Mesodermal cell (in vitro differentiated cells): ENCODE results near the gene IRF6.

ENCODE experiments used
- H3K27ac ChIP-seq: 2 replicates; pipeline ENCODE4 v1.7.0; 2013; ENCODE audit warnings: mild to moderate bottlenecking, low read depth, low read length, moderate library complexity; ENCODE audit not compliant: severe bottlenecking
- H3K36me3 ChIP-seq: 2 replicates; pipeline ENCODE4 v1.7.1; 2013; ENCODE audit warnings: mild to moderate bottlenecking, low read length, moderate library complexity; ENCODE audit not compliant: control insufficient read depth, insufficient read depth
- H3K4me1 ChIP-seq: one replicate; pipeline ENCODE4 v1.7.1; 2013; ENCODE audit warnings: mild to moderate bottlenecking, low read length; ENCODE audit not compliant: insufficient read depth, control insufficient read depth, poor library complexity, severe bottlenecking
- H3K4me3 ChIP-seq: 2 replicates; pipeline ENCODE4 v1.7.0; 2013; ENCODE audit warnings: low read length, control low read depth, mild to moderate bottlenecking; ENCODE audit not compliant: insufficient read depth, poor library complexity, severe bottlenecking; ENCODE audit errors: extremely low read depth
- H3K9me3 ChIP-seq: 2 replicates; pipeline ENCODE4 v1.7.1; 2013; ENCODE audit warnings: mild to moderate bottlenecking, low read length, moderate library complexity; ENCODE audit not compliant: control insufficient read depth
- WGBS, 2 experiments: methylation state at CpG; one replicate each; pipeline ENCODE4 v1.1.5; 2013; ENCODE audit warnings: missing lambda C conversion rate in 2 of 2; ENCODE audit not compliant: insufficient coverage in 2 of 2; 5-methylcytosine and 5-hydroxymethylcytosine counted together

Gene IRF6

DNA sequence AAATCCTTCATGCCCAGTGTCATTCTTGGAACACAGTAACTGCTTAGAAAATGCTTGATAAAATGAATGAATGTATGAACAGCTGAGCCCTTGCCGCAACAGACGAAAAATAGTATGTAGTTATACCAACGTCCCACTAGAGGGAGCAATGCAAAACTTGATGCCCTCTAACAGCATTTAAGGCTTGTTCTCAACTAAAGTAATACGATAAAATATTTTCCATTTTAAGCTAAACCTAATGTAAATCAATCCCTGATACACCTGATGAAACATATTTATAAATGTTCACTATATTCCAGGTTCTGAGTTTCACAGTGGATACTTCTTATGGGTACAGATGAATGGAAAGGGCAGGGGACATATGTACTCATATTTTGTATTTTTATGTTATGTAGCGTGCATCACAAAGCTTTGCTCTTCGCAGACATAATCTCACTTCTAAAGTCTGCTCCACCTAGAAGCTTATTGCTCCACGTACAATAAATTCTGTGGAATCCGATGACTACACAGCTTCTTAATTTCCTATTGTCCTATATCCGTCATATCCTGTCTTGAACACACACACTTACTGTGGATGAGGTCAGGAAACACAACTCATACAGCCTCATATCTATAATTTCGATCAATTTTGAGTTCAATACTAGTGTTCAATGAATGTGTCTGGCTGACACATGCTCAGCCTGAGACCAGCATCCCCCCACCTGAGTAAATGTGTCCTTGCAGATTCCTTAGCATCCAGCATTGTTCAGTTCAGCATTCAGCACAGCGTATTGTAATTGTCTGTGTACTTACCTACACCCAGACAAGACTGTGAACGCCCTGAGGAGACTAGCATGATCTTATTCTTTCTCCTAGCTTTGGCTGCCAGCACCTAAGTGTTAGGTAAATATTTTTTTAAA lies 17.4 kb upstream of the IRF6 start:
- WGBS, 2 experiments: 56 to 63% methylated on average over 3 to 6 of the region's 12 CpGs
- no peaks in the 10 kb centered on the region for H3K4me1 ChIP-seq
- no peak overlapping the region for H3K4me3 ChIP-seq
- H3K9me3 ChIP-seq: no peaks in the 10 kb centered on the region
- no peaks in the 10 kb centered on the region for H3K36me3 ChIP-seq
- H3K27ac ChIP-seq: no peak overlapping the region

DNA sequence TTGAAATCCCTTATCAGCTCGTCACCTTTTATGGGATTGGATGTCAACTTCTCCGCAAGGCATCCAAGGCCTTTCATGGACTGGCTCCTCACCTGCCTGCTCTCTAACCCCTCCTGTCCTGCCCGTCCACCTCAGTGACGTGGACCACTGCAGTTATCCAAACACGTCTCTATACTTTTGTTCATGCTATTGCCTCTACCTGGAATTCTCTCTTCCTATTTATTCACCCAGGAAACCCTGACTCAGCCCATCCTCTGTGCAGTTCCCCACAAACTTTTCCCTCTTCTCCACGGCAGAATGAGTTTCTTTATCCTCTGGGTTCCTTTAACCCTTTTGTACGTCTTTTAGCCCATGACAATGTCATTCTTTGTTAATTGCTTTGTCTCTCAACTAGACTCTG lies 16.8 kb upstream of the IRF6 start:
- no peak overlapping the region for H3K27ac ChIP-seq
- no peaks in the 10 kb centered on the region for H3K4me1 ChIP-seq
- no peaks in the 10 kb centered on the region for H3K9me3 ChIP-seq
- H3K36me3 ChIP-seq: no peaks in the 10 kb centered on the region
- WGBS, 2 experiments: 85 to 86% methylated on average over 6 to 7 of the region's 7 CpGs
- no peak overlapping the region for H3K4me3 ChIP-seq

DNA sequence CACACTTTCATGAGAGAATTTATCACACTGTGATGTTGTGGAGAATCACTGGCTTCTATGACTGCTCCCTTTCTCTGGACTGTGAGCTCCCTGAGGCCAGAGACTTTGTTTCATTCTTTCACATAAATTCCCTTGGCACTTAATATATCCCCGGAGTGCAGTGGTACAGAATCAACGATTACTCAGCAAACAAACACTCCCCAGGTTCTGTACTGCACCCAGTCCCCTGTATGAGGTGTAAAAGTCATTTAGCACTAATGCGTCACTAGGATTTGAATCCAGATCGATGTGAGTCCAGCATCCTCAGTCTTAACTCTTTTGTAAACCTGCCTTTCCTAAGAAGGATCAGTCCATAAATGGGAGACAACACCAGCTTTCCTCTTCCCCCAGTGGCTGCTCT lies 15.0 kb upstream of the IRF6 start:
- H3K27ac ChIP-seq: no peak overlapping the region
- WGBS, 2 experiments: 84 to 100% methylated on average over 2 to 3 of the region's 4 CpGs
- no peaks in the 10 kb centered on the region for H3K9me3 ChIP-seq
- no peaks in the 10 kb centered on the region for H3K4me1 ChIP-seq
- H3K4me3 ChIP-seq: no peak overlapping the region
- no peaks in the 10 kb centered on the region for H3K36me3 ChIP-seq

DNA sequence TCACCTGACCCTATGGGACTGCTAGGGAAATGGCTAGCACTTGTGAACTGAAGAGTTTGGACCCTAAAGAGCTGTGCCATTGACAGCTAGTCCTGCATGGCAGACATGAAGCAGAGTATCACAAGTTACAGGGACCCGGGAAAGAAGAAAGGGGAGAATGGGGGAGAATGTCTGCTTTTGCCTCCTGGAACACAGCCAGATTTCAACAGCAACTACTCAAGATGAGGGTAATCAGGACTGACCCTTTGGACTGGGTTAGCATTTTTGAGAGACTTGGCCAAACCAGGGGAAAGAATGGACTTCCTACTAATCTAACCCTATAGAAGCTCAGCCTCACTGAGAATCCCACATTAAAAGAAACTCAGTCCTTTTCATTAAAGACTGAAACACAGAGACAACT lies 13.1 kb upstream of the IRF6 start:
- no peaks in the 10 kb centered on the region for H3K36me3 ChIP-seq
- H3K27ac ChIP-seq: no peak overlapping the region
- H3K9me3 ChIP-seq: no peaks in the 10 kb centered on the region
- no CpG with 5 or more reads among the region's 1 CpG for WGBS, 2 experiments
- H3K4me3 ChIP-seq: no peak overlapping the region
- no peaks in the 10 kb centered on the region for H3K4me1 ChIP-seq

DNA sequence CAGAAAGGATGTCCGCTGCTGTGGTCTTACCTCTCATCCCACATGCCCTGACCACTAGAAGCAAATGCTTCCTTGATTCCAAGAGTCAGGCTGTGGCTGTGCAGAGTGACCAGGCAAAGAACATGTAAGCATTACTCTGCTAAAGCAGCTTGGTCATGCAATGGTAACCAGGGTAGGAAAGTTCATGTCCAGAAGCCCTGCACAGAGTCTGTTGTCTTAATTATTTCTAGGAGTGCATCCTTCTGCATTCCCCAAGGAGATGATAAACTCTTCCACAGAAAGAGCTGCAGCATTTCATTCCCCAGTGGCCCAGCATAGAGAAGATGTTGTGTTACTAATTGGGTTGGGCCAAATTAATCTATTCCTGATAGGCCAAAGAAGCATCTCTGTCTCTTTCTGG lies 11.7 kb upstream of the IRF6 start:
- Histone ChIP-seq H3K4me3 (no peak overlapping the region), H3K4me1 (no peaks in the 10 kb centered on the region), H3K27ac (no peak overlapping the region), H3K36me3 (no peaks in the 10 kb centered on the region), H3K9me3 (no peaks in the 10 kb centered on the region)
- WGBS, 2 experiments: 100% methylated on average over 1 of the region's 1 CpG; no CpG with 5 or more reads in 1 of the 2 experiments

DNA sequence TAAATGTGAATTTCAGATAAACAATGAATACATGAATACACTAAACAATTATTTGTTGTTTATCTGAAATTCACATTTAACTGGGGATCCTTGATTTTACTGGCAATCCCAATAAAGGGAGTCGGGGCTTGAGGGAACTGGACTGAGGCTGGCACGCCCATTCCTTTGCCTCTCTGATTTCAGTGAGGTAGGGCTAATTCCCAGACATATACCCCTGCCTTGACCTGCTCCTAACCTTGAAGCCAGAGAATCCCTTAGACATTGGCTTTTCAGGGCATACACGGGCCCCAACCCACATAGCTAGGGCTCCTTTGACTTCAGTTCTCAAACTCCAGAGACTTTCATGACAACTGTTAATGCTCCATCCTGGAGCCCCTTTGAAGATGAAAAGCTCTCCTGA lies 11.0 kb upstream of the IRF6 start:
- WGBS, 2 experiments: 0 to 57% methylated on average over 1 to 3 of the region's 3 CpGs
- Histone ChIP-seq H3K27ac (no peak overlapping the region), H3K36me3 (no peaks in the 10 kb centered on the region), H3K9me3 (no peaks in the 10 kb centered on the region), H3K4me1 (no peaks in the 10 kb centered on the region), H3K4me3 (no peak overlapping the region)

DNA sequence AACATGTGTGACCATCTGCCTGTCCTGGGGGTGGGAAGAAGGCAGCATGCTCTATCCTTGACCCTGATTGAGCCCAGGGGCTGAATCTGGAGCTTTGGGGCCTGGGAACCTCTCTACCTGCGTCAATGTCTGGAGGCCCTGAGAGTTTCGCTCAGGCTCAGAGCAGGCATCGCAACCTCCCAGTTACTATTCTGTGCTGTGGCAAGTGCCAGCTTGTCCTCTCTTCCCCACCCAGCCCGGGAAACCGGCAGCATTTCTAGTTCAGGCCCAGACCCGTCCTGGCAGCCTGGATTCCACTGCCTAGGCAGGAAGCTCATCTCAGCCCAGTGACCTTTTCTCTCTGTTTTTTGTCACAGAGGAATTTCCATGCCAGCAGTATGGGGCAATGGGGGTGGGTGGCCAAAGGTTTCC lies 10.0 kb upstream of the IRF6 start:
- 81 to 90% methylated on average over 2 to 5 of the region's 6 CpGs for WGBS, 2 experiments
- H3K36me3 ChIP-seq: no peaks in the 10 kb centered on the region
- H3K9me3 ChIP-seq: no peaks in the 10 kb centered on the region
- H3K27ac ChIP-seq: no peak overlapping the region
- no peaks in the 10 kb centered on the region for H3K4me1 ChIP-seq
- no peak overlapping the region for H3K4me3 ChIP-seq

DNA sequence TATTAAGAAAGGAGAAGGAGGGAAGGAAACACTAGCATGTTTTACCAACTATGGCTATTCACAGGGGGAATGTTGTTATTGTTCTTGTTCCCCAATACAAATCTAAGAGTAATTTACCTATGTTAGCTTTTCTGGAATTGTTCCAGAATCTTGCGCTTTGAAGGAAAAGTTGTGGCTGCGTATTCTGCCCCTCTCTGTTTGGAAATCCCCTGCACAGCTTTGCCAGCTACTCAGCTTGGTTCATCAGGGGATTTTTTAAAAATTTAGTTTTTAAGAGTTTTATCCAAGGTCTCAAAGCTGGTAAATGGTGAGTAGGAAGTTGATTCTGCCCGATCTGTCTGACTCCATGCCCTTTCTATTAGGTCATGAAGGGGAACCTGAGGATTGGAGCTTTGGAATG lies 9.5 kb upstream of the IRF6 start:
- WGBS, 2 experiments: 90 to 93% methylated on average over 3 of the region's 3 CpGs
- H3K4me1 ChIP-seq: no peaks in the 10 kb centered on the region
- H3K4me3 ChIP-seq: no peak overlapping the region
- H3K27ac ChIP-seq: no peak overlapping the region
- H3K9me3 ChIP-seq: no peaks in the 10 kb centered on the region
- H3K36me3 ChIP-seq: no peaks in the 10 kb centered on the region

DNA sequence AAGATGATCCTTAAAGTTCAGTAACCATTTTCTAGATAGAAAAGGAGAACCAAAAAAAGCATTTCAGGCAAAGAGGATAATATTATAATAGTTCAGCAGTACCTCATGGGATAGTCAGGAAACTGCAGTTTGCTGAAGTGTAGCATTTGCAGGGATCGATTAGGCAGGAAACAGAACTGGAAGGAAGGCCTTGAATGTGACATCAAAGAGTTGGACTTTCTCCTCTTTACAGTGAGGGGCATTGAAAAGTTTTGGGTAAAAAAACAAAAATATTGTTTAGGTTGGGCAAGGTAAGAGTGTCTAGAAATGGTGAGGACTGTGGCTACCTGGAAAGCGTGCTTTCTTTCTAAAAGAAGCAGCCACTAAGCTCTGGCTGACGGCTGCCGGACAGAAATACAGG lies 8.0 kb upstream of the IRF6 start:
- H3K27ac ChIP-seq: no peak overlapping the region
- H3K4me1 ChIP-seq: no peaks in the 10 kb centered on the region
- H3K36me3 ChIP-seq: no peaks in the 10 kb centered on the region
- 90 to 93% methylated on average over 2 of the region's 4 CpGs for WGBS, 2 experiments
- no peaks in the 10 kb centered on the region for H3K9me3 ChIP-seq
- H3K4me3 ChIP-seq: no peak overlapping the region

DNA sequence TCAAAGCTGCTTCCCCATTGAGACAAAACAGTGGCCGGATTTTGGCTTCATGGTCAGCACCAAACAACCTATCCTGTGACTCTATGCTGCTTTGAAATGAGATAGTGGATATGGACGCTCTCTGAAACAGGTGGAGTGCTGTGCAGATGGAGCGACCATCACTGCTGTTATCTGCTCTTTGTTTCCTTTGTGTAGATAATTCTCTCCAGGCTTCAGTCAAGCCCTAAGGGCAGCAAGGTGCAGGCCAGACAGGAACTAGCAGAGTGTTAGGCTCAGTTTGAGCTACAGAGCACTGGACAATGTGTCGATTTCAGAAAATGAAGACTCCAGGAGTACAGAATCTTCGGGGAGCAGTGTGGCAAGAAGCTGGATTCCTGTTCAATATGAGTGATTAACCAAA lies 4.8 kb upstream of the IRF6 start:
- WGBS, 2 experiments: 85 to 100% methylated on average over 3 of the region's 5 CpGs
- H3K4me1 ChIP-seq: peaks cover 6% of the 10 kb centered on the region
- H3K27ac ChIP-seq: no peak overlapping the region
- H3K36me3 ChIP-seq: no peaks in the 10 kb centered on the region
- H3K4me3 ChIP-seq: no peak overlapping the region
- no peaks in the 10 kb centered on the region for H3K9me3 ChIP-seq

DNA sequence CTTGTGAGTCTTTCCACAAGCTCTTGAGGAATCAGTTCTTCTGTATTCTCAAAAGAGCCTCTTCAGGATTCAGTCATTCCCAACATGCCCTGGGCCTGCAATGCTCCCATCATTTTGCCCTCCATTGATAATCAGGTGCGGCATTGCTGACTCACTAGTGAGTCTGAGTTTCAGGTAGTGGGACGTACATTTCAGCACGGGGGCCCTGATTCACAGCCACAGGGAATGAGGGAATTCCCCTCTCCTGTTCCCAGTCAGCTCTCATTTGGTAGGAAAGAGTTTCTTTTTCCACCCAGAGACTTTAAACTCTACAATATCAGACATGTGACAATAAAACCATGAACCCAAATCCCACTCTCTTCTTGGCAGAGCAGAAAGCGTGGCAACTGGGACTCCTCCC lies 3.7 kb upstream of the IRF6 start:
- Histone ChIP-seq H3K36me3 (no peaks in the 10 kb centered on the region), H3K9me3 (no peaks in the 10 kb centered on the region), H3K27ac (no peak overlapping the region), H3K4me1 (peaks cover 6% of the 10 kb centered on the region), H3K4me3 (no peak overlapping the region)
- 94 to 97% methylated on average over 3 to 4 of the region's 4 CpGs for WGBS, 2 experiments
